HL-60 (cell line): Measurements from ENCODE around the gene WASHC4.

Source experiments
- DNase-seq, 2 experiments: peaks; one replicate each; pipeline ENCODE4 v3.0.0-alpha.2; 2010 to 2020; ENCODE audit warnings: low read depth in 1 of 2, low spot score in 1 of 2
- H3K27ac ChIP-seq: fragments of 250-450 bp; sonication (Bioruptor Pico); replicated peaks from 2 replicates; pipeline ENCODE4 v1.5.1; 2020; ENCODE audit warnings: mild to moderate bottlenecking, moderate library complexity
- H3K27me3 ChIP-seq: fragments of 250-450 bp; sonication (Bioruptor Pico); 2 replicates; pipeline ENCODE4 v1.5.1; 2021; ENCODE audit warnings: mild to moderate bottlenecking, moderate library complexity; ENCODE audit not compliant: insufficient read depth, poor library complexity, severe bottlenecking
- H3K4me3 ChIP-seq: replicated peaks from 2 replicates; pipeline ENCODE4 v1.5.1; 2011; ENCODE audit warnings: mild to moderate bottlenecking, control low read depth, low read length; ENCODE audit not compliant: insufficient read depth
- CTCF ChIP-seq: IDR thresholded peaks from one replicate; pipeline ENCODE4 v1.5.1; 2011; ENCODE audit warnings: low read length, control low read depth, inconsistent platforms; ENCODE audit not compliant: insufficient read depth
- GABPA ChIP-seq: IDR thresholded peaks from 2 replicates; pipeline ENCODE4 v1.6.1; 2012; ENCODE audit warnings: low read depth
- POLR2AphosphoS5 ChIP-seq: IDR thresholded peaks from 2 replicates; pipeline ENCODE4 v1.6.1; 2012; ENCODE audit warnings: low read depth
- SPI1 ChIP-seq: IDR thresholded peaks from 2 replicates; pipeline ENCODE4 v1.6.1; 2012; ENCODE audit warnings: low read depth, mild to moderate bottlenecking, borderline replicate concordance
- TF ChIP-seq, protein P1 (sequence below): IDR thresholded peaks from 2 replicates; pipeline ENCODE4 v1.6.1; 2012; ENCODE audit warnings: low read depth; ENCODE audit not compliant: insufficient replicate concordance

WASHC4 gene

GRCh38 chr12:105194947-105195346 is 87.4 kb downstream of the WASHC4 start:
- Histone ChIP-seq H3K4me3 (no peak overlapping the region), H3K27me3 (no peaks in the 10 kb centered on the region), H3K27ac (no peak overlapping the region)
- TF ChIP-seq SPI1: no peak
- no peak for TF ChIP-seq POLR2AphosphoS5
- TF ChIP-seq, protein P1, sequence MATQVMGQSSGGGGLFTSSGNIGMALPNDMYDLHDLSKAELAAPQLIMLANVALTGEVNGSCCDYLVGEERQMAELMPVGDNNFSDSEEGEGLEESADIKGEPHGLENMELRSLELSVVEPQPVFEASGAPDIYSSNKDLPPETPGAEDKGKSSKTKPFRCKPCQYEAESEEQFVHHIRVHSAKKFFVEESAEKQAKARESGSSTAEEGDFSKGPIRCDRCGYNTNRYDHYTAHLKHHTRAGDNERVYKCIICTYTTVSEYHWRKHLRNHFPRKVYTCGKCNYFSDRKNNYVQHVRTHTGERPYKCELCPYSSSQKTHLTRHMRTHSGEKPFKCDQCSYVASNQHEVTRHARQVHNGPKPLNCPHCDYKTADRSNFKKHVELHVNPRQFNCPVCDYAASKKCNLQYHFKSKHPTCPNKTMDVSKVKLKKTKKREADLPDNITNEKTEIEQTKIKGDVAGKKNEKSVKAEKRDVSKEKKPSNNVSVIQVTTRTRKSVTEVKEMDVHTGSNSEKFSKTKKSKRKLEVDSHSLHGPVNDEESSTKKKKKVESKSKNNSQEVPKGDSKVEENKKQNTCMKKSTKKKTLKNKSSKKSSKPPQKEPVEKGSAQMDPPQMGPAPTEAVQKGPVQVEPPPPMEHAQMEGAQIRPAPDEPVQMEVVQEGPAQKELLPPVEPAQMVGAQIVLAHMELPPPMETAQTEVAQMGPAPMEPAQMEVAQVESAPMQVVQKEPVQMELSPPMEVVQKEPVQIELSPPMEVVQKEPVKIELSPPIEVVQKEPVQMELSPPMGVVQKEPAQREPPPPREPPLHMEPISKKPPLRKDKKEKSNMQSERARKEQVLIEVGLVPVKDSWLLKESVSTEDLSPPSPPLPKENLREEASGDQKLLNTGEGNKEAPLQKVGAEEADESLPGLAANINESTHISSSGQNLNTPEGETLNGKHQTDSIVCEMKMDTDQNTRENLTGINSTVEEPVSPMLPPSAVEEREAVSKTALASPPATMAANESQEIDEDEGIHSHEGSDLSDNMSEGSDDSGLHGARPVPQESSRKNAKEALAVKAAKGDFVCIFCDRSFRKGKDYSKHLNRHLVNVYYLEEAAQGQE: no peak
- TF ChIP-seq CTCF: no peak
- no peak for TF ChIP-seq GABPA
- DNase-seq: no peak

- DNase-seq: no peak
- no peak for TF ChIP-seq GABPA
- TF ChIP-seq, protein P1: no peak
- Histone ChIP-seq H3K27me3 (no peaks in the 10 kb centered on the region), H3K27ac (no peak overlapping the region), H3K4me3 (no peak overlapping the region)
Observed at GRCh38 chr12:105196090-105196489, 88.6 kb downstream of the WASHC4 start.

- TF ChIP-seq POLR2AphosphoS5 (no peak), CTCF (no peak), SPI1 (no peak), GABPA (no peak)
- TF ChIP-seq, protein P1: no peak
- no peak for DNase-seq
- Histone ChIP-seq H3K27me3 (no peaks in the 10 kb centered on the region), H3K4me3 (no peak overlapping the region), H3K27ac (no peak overlapping the region)
Observed at GRCh38 chr12:105198961-105199360, 91.4 kb downstream of the WASHC4 start.

DNA sequence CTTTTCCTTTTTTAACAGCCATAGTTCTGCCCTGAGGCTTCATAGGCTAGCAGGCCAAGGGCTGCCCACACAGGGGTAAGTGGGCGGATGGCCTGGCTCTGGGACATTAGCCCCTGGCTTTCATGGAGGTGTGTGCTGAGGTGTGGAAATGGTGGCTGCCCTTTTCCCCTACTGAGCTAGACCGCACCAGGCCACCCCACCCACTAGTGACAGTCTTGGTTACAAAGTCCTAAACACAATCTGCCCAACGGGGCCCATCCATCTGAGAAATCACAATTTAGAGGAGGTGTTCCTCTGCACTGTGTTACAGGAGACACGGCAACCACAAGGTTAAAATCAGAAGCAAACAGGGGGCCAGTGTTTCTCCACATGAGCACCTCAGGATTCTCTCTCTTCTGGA is 92.9 kb downstream of the WASHC4 start:
- H3K27me3 ChIP-seq: no peaks in the 10 kb centered on the region
- no peak overlapping the region for H3K27ac ChIP-seq
- TF ChIP-seq, protein P1: no peak
- TF ChIP-seq POLR2AphosphoS5 (no peak), SPI1 (no peak), GABPA (no peak), CTCF (no peak)
- DNase-seq: no peak
- no peak overlapping the region for H3K4me3 ChIP-seq
